ENCODE measurements around the gene PAIP2B. TPM values are rescaled to one million over a fixed set of nuclear protein-coding genes. Genes with fewer than 3 reads are reported as not detected.
"Not testable (repeated sequence)": the region's sequence is repeated elsewhere in the genome, so short reads cannot be mapped to it uniquely, and the experiment has no call there.

Gene PAIP2B
- total and polyA plus RNA-seq, 2 of the 13 experiments (the other 11 are each of a cell fraction or from before 2014, with no cell fraction given) = 0.16 to 0.29 TPM

- ATAC-seq = no peak
- Histone ChIP-seq H3K4me3 (replicated peaks in 1 of 3; ENCODE audit: insufficient read depth in 1 of 3, low read depth in 2 of 3, low read length in 3 of 3) (no peak overlapping the region), H3K4me1 (ENCODE audit: insufficient read depth, low read length) (no peaks in the 10 kb centered on the region), H3K79me2 (ENCODE audit: insufficient read depth, low read length) (no peaks in the 10 kb centered on the region), H3K36me3 (replicated peaks in 1 of 2; ENCODE audit: control insufficient read depth in 1 of 2, insufficient read depth in 2 of 2, low read length in 2 of 2) (no peaks in the 10 kb centered on the region), H3K27me3 (ENCODE audit: control insufficient read depth in 1 of 2, insufficient read depth in 2 of 2, low read length in 2 of 2) (0 out of 5 replicates have a peak, but pooled peaks cover 0 to 3% of the 10 kb centered on the region in 2 experiments), H4K20me1 (ENCODE audit: insufficient read depth, low read length) (no peaks in the 10 kb centered on the region), H3K4me2 (ENCODE audit: low read depth, low read length) (no peak overlapping the region), H3K27ac (ENCODE audit: extremely low read length, insufficient read depth, low read length) (no peak overlapping the region), H3K9ac (ENCODE audit: insufficient read depth, low read depth, low read length) (no peak overlapping the region), H2AFZ (ENCODE audit: low read length) (no peak overlapping the region), H3K9me3 (ENCODE audit: low read length) (no peaks in the 10 kb centered on the region)
- DNase-seq (ENCODE audit: low spot score) = no peak
- intact Hi-C loops (cut with micrococcal nuclease; ENCODE audit: unreplicated experiment) = no loop called here
- WGBS (ENCODE audit: low lambda C conversion rate) = 0% methylated on average over 1 of the region's 1 CpG
- in situ Hi-C loops (cut with HindIII; ENCODE audit: extremely low pct_ligation_motif_present, low pct_unique_long_range_greater_than_20kb) = no loop called here
- POLR2A ChIA-PET = no interaction called here
- BruUV-seq (replicated peaks) = no TSS peak
- CTCF ChIA-PET (ENCODE audit: low intra/inter-chr PET ratio, low total read pairs) = no interaction called here
- TF ChIP-seq ZBTB42 (CRISPR knock-in tag; IDR thresholded peaks at IDR 0.05) (no peak), HNRNPL (IDR thresholded peaks at IDR 0.05; ENCODE audit: low read depth, low read length) (no peak), ZNF3 (CRISPR knock-in tag; IDR thresholded peaks at IDR 0.05) (no peak), BRCA1 (CRISPR knock-in tag; IDR thresholded peaks at IDR 0.05) (no peak), HMGXB3 (CRISPR knock-in tag; IDR thresholded peaks at IDR 0.05; ENCODE audit: borderline replicate concordance) (no peak), TMF1 (CRISPR knock-in tag; IDR thresholded peaks at IDR 0.05; ENCODE audit: low read depth) (no peak)
- FAIRE-seq = no peak
Observed at GRCh38 chr2:71186973-71187372, 39.9 kb downstream of the PAIP2B start.

GRCh38 chr2:71183306-71184115, 43.4 kb downstream of the PAIP2B start:
- ATAC-seq; in situ Hi-C loops (cut with HindIII; ENCODE audit: extremely low pct_ligation_motif_present, low pct_unique_long_range_greater_than_20kb); H3K9me3 ChIP-seq (ENCODE audit: low read length): not testable (repeated sequence)

More at GRCh38 chr2:71183306-71184115, 43.4 kb downstream of the PAIP2B start:
- H3K4me2 ChIP-seq (ENCODE audit: low read depth, low read length); H3K36me3 ChIP-seq (replicated peaks in 1 of 2; ENCODE audit: control insufficient read depth in 1 of 2, insufficient read depth in 2 of 2, low read length in 2 of 2); H3K27ac ChIP-seq (ENCODE audit: extremely low read length, insufficient read depth, low read length); H3K79me2 ChIP-seq (ENCODE audit: insufficient read depth, low read length); H3K4me1 ChIP-seq (ENCODE audit: insufficient read depth, low read length); CTCF ChIA-PET (ENCODE audit: low intra/inter-chr PET ratio, low total read pairs); H4K20me1 ChIP-seq (ENCODE audit: insufficient read depth, low read length); DNase-seq (ENCODE audit: low spot score); H3K9ac ChIP-seq (ENCODE audit: insufficient read depth, low read depth, low read length); POLR2A ChIA-PET; BruUV-seq (replicated peaks); intact Hi-C loops (cut with micrococcal nuclease; ENCODE audit: unreplicated experiment); H3K4me3 ChIP-seq (replicated peaks in 1 of 3; ENCODE audit: insufficient read depth in 1 of 3, low read depth in 2 of 3, low read length in 3 of 3); H3K27me3 ChIP-seq (ENCODE audit: control insufficient read depth in 1 of 2, insufficient read depth in 2 of 2, low read length in 2 of 2); H2AFZ ChIP-seq (ENCODE audit: low read length): not testable (repeated sequence)
- peak; percentile 64 for FAIRE-seq
- WGBS (ENCODE audit: low lambda C conversion rate) = 3% methylated on average over 2 of the region's 5 CpGs
